ENCODE data around the gene RUSC1.

GRCh38 chr1:155293086-155293749 is 27.5 kb upstream of the RUSC1 start:
- TF ChIP-seq TAF1 (IDR thresholded peaks at IDR 0.05; ENCODE audit: borderline replicate concordance, low read depth, low read length) (no peak), POLR2AphosphoS5 (IDR thresholded peaks at IDR 0.05; ENCODE audit: low read depth, low read length) (no peak)
